Measurements from ENCODE around the gene MED16.
"Not testable (repeated sequence)": the region's sequence is repeated elsewhere in the genome, so short reads cannot be mapped to it uniquely, and the experiment has no call there.

Gene MED16

DNA sequence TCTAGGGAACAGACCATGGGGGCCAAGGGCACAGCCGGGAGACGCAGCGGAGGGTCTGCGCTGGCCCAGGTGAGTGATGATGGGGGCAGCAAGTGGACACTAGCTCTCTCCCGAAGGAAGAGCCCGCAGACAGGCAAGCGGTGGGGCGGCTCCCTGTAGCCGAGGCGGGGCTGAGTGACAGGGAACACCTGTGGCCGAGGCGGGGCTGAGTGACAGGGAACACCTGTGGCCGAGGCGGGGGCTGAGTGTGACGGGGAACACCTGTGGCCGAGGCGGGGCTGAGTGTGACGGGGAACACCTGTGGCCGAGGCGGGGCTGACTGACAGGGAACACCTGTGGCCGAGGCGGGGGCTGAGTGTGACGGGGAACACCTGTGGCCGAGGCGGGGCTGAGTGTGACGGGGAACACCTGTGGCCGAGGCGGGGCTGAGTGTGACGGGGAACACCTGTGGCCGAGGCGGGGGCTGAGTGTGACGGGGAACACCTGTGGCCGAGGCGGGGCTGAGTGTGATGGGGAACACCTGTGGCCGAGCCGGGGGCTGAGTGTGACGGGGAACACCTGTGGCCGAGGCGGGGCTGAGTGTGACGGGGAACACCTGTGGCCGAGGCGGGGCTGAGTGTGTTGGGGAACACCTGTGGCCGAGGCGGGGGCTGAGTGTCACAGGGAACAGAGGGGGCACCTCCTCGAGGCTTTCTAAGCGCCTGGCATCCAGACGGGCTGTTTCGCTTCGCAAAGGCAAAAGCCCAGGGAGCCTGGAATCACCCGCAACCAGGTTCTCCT is 1.4 kb downstream of the MED16 start:
- in situ Hi-C loops (cut with HindIII; ENCODE audit: low sequenced_read_pairs), result not testable (repeated sequence)

DNA sequence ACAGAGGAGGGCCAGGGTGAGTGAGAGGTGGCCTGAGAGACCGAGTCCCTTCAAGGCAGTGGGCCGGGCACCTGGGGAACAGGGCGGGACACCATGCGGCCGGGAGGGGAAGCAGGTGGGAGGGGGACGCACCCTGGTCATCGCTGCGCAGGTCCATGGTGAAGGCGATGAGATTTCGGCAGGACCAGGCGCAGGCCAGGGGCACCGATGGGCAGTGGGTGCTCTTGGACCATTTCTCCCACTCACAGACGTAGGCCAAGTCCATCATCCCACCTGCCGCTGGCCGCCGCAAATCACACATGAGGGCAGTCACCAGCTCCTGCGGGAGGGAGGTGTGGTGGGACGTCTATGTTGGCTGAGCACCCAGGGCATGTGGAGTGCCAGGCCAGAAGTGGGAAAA is 2.2 kb downstream of the MED16 start:
- in situ Hi-C loops (cut with HindIII; ENCODE audit: low sequenced_read_pairs), result no loop called here

DNA sequence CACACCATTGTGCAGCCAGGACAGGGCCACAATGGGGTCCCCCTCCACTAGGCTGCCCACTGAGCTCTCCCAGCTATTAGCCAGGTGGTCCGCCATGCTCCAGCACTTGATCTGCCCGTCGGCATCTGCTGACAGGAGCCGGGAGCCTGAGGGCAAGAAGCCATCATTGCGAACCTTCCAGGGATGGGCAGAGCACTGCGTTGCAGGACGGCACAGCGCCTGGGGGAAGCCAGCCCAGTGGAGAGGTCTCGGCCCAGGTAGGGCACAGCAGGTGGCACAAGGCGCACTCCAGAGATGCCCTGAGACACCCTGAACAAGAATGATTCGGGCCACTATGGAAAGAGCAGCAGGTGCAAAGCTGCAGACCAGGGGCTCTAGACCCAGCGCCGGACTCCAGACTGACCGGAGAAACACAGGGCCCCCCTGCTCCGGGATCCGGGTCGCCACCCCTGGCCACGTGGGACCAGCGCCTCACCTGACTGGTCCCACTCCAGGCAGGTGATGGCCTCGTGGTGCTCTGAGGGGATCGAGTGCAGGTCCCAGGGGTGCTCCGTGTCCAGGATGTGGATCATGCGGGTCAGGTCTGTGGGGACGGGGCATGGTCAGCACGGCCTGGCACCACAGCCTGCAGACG is 3.2 kb downstream of the MED16 start:
- in situ Hi-C loops (cut with HindIII; ENCODE audit: low sequenced_read_pairs), result no loop called here

DNA sequence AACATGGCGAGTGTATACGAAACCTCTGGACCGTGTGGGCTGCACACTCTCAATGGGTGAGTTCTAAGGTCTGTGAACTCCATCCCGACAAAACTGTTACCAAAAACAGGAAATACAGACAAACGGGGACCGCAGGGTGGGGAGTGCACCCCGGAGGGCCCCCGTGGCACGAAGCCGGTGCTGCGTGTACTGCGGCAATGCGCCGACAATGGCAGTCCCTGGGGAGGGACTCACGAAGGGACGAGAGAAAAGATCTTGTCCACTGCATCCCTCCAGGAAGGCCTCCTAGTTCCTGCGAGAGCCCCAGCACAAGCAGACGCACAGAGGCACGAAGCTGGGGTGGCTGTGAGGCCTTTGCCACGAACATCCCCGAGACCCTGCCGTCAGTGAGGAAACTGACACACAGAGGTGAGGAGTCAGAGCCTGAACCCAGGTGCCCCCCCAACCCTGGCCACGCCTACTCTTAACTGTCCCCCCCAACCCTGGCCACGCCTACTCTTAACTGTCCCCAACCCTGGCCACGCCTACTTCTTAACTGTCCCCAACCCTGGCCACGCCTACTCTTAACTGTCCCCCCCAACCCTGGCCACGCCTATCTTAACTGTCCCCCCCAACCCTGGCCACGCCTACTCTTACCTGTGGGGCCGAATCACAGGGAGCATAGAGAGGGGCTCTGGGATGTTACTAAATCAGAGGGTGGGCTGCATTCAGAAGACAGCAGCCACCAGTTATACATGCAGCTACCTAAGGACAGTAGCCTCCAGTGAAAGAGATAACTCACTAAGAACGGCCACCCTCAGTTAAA is 4.2 kb downstream of the MED16 start:
- in situ Hi-C loops (cut with HindIII; ENCODE audit: low sequenced_read_pairs), result no loop called here

DNA sequence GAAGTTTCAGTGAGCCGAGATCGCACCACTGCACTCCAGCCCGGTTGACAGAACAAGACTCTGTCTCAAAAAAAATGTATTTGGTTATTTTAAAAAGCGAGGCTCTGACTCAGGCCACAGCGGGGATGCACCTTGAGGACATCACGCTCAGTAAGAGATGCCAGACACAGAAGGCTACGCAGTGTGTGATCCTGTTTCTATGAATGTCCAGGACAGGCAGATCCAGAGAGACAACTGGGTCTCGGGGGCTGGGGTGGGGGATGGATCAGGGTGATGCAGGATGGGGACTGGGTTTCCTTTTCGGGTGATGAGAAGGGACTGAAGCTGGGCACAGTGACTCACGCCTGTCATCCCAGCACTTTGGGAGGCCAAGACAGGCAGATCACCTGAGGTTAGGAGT is 5.4 kb downstream of the MED16 start:
- in situ Hi-C loops (cut with HindIII; ENCODE audit: low sequenced_read_pairs), result no loop called here

DNA sequence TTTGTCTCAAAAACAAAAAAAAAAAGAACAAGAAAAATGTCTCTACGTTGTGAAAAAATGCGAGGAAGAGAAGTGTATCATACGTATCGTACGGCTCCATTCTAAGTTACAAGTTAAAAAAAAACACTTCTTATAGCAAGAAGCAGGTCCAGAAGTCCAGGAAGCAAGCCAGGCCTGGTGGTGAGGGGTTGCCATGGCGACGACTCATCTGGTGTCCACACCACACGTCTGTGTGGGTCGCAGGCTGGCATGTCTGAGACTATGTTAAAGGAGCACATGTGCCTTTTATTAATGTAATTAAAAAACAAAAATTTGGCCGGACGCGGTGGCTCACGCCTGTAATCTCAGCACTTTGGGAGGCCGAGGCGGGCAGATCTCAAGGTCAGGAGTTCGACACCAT is 5.9 kb downstream of the MED16 start:
- in situ Hi-C loops (cut with HindIII; ENCODE audit: low sequenced_read_pairs), result no loop called here

DNA sequence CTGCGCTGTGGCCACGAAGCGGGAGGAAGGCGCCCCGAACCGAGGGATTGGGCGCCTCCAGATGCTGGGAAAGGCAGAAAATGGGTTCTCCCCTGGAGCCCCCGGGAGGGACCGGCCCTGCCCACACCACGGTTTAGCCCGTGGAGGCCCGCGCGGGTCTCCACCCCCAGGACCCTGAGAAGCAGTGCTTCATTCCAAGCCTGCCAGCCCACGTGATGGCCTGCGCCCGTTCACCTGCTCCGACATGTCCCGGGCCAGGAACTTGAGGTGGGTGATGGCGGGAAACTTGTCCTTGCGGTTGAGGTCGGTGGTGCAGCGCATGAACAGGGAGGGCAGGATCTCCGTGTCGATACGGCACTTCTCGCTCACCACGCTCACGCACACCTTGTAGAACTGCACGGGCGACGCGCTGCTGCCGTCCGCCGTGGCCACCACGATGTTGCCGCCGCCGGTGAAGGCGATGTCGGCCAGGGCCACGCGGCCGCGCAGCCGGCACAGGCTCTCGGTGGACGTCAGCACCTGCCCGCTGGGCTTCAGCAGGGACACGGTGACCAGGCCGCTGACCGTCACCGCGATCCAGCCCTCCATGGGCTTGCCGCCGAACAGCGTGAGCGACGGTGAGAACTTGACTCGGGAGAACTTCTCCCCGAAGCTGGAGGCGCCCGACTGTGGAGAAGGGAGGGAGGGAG is 7.3 kb downstream of the MED16 start:
- in situ Hi-C loops (cut with HindIII; ENCODE audit: low sequenced_read_pairs), result no loop called here

DNA sequence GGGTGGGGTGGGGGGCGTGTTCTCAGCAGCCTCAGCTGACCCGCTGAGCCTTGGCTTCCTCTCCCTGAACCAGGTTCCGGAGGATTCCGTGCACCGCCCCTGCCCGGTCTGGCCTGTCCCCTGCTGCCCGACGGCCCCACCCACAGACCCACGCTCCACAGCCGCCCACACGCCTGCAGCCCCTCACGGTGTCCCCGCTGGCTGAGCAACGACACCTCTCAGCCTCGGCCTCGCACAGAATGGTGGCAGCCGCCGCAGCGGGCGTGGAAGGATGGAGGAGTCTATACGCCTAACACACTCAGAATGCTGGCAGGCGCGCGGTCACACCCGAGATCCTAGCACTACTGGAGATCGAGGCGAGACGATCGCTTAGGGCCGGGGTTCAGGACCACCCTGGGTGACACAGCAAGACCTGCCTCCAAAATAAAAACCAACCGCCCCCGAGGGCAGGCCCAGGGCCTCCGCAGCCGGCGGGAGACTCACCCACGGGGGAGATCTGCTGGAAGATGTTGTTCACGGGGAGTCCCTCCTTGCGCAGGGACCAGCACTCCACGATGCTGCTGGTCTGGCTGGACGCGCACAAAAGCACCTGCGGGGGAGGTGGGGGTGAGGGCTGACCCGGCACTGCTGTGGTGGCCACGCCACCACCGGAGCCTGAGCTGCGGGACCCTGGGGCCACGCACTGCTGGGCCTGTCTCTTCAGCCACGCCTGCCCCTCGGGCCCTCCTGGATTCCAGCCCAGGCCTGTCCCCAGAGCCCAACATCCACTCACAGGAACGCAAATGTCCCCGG is 8.4 kb downstream of the MED16 start:
- in situ Hi-C loops (cut with HindIII; ENCODE audit: low sequenced_read_pairs), result no loop called here

DNA sequence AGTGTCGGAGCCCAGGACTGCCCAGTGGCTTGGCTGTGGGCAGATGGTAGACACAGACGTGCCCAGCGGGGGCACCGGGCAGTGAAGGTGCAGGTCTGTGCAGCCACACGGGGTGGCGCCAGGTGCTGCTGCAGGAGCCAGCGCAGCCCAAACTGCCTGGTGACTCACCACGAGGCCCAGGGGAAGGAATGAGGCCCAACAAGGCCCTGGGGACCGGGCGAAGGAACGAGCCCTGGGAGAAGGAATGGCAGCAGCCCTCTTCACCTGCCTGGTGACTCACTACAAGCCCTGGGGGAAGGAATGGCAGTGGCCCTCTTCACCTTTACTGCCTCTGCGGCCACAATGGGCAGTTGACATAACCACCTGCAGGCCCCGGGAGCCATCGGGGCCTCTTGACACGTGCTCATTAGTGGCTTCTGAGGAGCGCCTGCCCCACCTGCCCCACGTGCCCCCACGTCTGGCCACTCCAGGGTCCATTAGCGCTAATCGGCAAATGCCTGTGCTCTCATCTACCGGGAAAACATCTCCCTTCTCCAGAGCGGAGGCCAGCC is 9.3 kb downstream of the MED16 start:
- in situ Hi-C loops (cut with HindIII; ENCODE audit: low sequenced_read_pairs), result no loop called here

DNA sequence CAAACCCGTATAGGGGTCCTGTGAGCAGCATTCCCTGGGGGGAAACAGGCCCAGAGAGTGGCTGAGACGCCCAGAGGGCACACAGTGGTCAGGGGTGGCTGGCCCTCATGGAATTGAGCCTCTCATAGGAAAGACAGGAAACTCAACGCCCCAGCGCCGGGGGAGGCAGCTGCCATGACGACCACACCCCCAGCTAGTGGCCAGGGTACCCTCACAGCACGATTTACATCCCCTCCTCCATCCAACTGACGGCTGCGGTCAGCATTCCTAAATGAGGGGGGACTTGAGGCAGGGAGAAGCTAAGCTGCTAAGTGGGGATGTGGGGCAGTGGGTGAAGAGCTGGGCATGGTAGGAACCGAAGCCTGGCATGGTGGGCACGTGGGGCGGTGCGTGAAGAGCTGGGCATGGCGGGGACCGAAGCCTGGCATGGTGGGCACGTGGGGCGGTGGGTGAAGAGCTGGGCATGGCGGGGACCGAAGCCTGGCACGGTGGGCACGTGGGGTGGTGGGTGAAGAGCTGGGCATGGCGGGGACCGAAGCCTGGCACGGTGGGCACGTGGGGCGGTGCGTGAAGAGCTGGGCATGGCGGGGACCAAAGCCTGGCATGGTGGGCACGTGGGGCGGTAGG is 10.0 kb downstream of the MED16 start:
- in situ Hi-C loops (cut with HindIII; ENCODE audit: low sequenced_read_pairs), result no loop called here

DNA sequence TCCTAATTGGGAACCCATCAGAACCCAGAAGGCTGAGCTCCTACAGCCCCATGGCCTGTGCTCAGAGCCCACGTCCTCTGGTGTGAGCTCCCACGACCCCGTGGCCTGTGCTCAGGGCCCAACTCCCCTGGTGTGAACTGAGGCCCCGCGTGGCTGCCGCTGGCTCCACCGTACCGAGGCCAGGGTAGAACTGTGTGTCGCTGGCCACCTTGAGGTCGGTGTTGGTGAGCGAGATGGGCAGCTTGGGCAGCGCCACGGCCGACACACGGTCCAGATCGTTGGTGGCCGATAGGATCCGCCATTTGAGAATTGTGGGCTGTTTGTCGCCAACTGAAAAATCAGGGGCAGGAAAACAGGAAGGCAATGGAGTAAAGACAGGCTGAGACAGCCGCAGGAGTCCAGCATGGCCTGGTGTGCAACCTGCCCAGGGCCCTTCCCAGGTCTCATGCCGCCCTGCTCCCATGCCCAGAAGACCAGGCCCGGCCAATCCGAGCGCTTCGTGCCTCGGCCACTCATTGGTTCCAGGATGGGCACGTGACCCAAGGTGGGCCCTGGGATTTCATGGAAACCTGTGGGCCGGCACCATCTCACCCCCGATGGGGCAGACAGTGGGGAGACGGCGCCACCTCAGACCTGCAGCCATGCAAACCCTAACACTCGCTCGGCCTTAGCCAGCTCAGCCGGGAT is 11.5 kb downstream of the MED16 start:
- in situ Hi-C loops (cut with HindIII; ENCODE audit: low sequenced_read_pairs), result no loop called here

DNA sequence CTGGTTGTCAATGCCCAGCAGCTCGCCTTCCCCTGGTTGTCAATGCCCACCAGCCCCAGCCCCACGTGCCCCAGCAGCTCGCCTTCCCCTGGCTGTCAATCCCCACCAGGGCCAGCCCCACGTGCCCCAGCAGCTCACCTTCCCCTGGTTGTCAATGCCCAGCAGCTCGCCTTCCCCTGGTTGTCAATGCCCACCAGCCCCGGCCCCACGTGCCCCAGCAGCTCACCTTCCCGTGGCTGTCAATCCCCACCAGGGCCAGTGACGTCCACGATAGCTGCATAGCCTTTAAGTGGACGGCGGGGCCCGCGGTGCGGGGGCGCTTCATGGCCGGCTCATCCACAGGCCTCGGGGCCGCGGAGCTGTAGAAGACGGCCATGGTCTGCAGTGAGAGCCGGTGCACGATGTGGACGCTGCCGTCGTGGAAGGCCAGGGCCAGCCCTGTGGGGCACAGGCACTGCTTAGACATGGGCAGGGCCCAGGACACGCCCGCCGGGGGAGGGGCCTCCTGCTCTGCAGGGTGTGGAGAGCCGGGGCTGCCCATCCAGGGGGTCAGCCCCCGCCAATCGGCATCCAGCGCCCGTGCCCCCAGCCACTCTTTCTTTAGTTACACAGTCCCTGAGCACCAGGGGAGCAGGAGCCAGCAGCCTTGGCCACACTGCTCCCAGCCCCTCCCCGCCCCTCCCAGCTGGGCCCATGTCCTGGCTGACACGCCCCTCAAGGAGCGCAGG is 13.1 kb downstream of the MED16 start:
- in situ Hi-C loops (cut with HindIII; ENCODE audit: low sequenced_read_pairs), result no loop called here

DNA sequence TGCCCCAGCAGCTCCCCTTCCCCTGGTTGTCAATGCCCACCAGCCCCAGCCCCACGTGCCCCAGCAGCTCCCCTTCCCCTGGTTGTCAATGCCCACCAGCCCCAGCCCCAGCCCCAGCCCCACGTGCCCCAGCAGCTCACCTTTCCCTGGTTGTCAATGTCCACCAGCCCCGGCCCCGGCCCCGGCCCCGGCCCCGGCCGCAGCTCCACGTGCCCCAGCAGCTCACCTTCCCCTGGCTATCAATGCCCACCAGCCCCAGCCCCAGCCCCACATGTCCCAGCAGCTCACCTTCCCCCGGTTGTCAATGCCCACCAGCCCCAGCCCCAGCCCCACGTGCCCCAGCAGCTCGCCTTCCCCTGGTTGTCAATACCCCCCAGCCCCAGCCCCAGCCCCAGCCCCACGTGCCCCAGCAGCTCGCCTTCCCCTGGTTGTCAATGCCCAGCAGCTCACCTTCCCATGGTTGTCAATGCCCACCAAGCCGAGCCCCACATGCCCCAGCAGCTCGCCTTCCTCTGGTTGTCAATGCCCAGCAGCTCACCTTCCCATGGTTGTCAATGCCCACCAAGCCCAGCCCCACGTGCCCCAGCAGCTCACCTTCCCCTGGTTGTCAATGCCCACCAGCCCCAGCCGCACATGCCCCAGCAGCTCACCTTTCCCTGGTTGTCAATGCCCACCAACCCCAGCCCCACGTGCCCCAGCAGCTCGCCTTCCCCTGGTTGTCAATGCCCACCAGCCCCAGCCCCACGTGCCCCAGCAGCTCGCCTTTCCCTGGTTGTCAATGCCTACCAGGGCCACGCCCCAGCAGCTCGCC is 14.0 kb downstream of the MED16 start:
- in situ Hi-C loops (cut with HindIII; ENCODE audit: low sequenced_read_pairs), result not testable (repeated sequence)

DNA sequence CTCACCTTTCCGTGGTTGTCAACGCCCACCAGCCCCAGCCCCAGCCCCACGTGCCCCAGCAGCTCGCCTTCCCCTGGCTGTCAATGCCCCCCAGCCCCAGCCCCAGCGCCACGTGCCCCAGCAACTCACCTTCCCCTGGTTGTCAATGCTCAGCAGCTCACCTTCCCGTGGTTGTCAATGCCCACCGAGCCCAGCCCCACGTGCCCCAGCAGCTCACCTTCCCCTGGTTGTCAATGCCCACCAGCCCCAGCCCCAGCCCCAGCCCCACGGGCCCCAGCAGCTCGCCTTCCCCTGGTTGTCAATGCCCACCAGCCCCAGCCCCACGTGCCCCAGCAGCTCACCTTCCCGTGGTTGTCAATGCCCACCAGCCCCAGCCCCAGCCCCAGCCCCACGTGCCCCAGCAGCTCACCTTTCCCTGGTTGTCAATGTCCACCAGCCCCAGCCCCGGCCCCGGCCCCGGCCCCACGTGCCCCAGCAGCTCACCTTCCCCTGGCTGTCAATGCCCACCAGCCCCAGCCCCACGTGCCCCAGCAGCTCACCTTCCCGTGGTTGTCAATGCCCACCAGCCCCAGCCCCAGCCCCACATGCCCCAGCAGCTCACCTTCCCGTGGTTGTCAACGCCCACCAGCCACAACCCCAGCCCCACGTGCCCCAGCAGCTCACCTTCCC is 14.9 kb downstream of the MED16 start:
- in situ Hi-C loops (cut with HindIII; ENCODE audit: low sequenced_read_pairs), result not testable (repeated sequence)

DNA sequence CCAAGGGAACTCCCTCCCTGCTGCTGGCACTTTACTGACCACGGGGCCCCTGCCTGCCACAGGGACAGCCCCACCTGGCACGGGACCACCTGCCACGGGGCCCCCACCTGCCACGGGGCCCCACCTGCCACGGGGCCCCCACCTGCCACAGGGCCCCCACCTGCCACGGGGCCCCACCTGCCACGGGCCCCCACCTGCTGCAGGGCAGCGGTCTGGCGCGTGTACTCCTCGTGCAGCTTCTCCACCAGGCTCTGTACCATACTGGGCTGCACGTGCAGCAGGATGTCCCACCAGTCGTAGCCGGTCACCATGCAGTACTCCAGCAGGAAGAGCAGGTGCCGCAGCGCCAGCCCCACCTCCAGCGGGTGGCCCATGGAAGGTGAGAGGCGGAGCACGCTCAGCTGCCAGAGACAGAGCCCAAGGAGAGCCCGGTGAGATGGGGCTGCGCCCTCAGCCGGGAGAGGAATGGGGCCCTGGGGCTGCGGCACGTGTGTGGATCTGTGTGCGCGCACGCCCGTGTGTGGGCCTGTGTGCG is 16.1 kb downstream of the MED16 start:
- in situ Hi-C loops (cut with HindIII; ENCODE audit: low sequenced_read_pairs), result no loop called here

DNA sequence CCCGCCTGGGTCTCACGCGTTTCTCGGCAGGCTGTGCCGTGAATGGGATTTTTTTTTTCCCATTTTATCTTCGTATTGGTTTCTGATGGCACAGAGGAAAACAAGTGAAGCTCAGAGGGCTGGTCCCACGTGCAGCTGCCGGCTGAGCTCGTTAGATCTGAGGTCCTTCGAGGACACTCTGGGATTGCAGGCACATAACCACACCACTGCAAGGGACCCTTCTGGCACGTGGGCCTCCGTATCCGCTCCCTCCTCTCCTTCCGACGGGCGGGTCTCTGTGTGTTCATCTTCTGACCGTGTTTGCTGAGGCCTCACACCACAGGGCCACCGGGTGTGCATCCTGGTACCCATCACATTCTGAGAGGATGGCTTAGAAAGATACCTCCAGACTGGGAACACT is 16.9 kb downstream of the MED16 start:
- in situ Hi-C loops (cut with HindIII; ENCODE audit: low sequenced_read_pairs), result no loop called here

All from DLD1 (cell line).